Measurements from ENCODE around the gene PANX1. TPM values are rescaled to one million over a fixed set of nuclear protein-coding genes. Genes with fewer than 3 reads are reported as not detected.

Gene PANX1
- total RNA-seq, 1 experiment from 2014 or later = 21.9 TPM

DNA sequence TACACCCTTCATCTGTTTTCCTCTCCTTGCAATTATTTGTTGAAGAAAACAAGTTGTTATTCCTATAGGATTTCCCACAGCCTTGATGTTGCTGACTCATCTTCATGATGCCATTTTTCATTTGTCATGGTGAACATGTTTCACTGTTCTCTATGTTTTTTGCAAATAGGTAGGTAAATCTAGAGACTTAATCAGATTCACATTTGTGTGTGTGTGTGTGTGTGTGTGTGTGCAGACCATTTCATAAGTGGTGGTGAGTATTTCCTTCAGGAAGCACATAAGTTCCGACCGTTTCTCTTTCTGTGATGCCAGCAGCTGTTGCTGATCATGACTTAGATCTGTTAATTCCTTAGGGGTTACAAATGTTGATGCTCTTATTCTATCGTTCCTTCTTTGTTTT is 95.4 kb downstream of the PANX1 start:
- no peak overlapping the region for H3K27ac ChIP-seq (ENCODE audit: low read depth, low read length)
- ATAC-seq (no peak), DNase-seq (ENCODE audit: low read depth, low spot score) (no peak)
- H3K79me2 ChIP-seq (ENCODE audit: insufficient read depth, low read length) = no peaks in the 10 kb centered on the region
- H4K20me1 ChIP-seq (ENCODE audit: insufficient read depth) = no peaks in the 10 kb centered on the region
- no peak overlapping the region for H2AFZ ChIP-seq (ENCODE audit: low read depth, low read length, poor library complexity, severe bottlenecking)
- H3K4me3 ChIP-seq (replicated peaks in 1 of 2; ENCODE audit: low read depth in 1 of 2, low read length in 2 of 2) = no peak overlapping the region
- intact Hi-C loops (cut with micrococcal nuclease) = no loop called here
- no peak overlapping the region for H3K9ac ChIP-seq (ENCODE audit: low read length)
- H3K4me1 ChIP-seq (ENCODE audit: control insufficient read depth in 1 of 2, insufficient read depth in 2 of 2, low read length in 2 of 2) = no peaks in the 10 kb centered on the region
- ChIA-PET POLR2A (no interaction called here), CTCF (no interaction called here), RAD21 (ENCODE audit: low non-redundant PET in 1 of 2, low total read pairs in 2 of 2, uncharacterized antibody in 2 of 2, unreplicated experiment in 2 of 2) (no interaction called here)
- H3K36me3 ChIP-seq (ENCODE audit: control insufficient read depth in 1 of 2, insufficient read depth in 2 of 2, low read length in 2 of 2) = no peaks in the 10 kb centered on the region
- no TSS peak for BruUV-seq (replicated peaks)
- H3K4me2 ChIP-seq (ENCODE audit: low read length) = no peak overlapping the region
- H3K27me3 ChIP-seq (ENCODE audit: insufficient read depth, low read length) = no peaks in the 10 kb centered on the region
- no peaks in the 10 kb centered on the region for H3K9me2 ChIP-seq (ENCODE audit: insufficient read depth)
- peaks cover 0 to 2% of the 10 kb centered on the region in 2 experiments; a peak in 2 of 4 replicates for H3K9me3 ChIP-seq (ENCODE audit: control insufficient read depth in 1 of 2, insufficient read depth in 1 of 2, low read depth in 1 of 2, low read length in 2 of 2)
- TF ChIP-seq FOSL1 (IDR thresholded peaks at IDR 0.05; ENCODE audit: low read depth) = no peak
- TF ChIP-seq, protein P1, sequence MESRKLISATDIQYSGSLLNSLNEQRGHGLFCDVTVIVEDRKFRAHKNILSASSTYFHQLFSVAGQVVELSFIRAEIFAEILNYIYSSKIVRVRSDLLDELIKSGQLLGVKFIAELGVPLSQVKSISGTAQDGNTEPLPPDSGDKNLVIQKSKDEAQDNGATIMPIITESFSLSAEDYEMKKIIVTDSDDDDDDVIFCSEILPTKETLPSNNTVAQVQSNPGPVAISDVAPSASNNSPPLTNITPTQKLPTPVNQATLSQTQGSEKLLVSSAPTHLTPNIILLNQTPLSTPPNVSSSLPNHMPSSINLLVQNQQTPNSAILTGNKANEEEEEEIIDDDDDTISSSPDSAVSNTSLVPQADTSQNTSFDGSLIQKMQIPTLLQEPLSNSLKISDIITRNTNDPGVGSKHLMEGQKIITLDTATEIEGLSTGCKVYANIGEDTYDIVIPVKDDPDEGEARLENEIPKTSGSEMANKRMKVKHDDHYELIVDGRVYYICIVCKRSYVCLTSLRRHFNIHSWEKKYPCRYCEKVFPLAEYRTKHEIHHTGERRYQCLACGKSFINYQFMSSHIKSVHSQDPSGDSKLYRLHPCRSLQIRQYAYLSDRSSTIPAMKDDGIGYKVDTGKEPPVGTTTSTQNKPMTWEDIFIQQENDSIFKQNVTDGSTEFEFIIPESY (IDR thresholded peaks at IDR 0.05; ENCODE audit: extremely low read depth, insufficient replicate concordance, low read length) = no peak
- no peak for TF ChIP-seq CBX3 (IDR thresholded peaks at IDR 0.05; ENCODE audit: low read depth)
- TF ChIP-seq SIN3A (IDR thresholded peaks at IDR 0.05; ENCODE audit: low read depth) = no peak
- no peak for TF ChIP-seq CEBPB (IDR thresholded peaks at IDR 0.05; ENCODE audit: low read depth)
- TF ChIP-seq, protein P2, sequence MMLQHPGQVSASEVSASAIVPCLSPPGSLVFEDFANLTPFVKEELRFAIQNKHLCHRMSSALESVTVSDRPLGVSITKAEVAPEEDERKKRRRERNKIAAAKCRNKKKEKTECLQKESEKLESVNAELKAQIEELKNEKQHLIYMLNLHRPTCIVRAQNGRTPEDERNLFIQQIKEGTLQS (IDR thresholded peaks at IDR 0.05) = no peak
- no peak for TF ChIP-seq POLR2AphosphoS5 (IDR thresholded peaks at IDR 0.05; ENCODE audit: low read depth, low read length)
- TF ChIP-seq, protein P3, sequence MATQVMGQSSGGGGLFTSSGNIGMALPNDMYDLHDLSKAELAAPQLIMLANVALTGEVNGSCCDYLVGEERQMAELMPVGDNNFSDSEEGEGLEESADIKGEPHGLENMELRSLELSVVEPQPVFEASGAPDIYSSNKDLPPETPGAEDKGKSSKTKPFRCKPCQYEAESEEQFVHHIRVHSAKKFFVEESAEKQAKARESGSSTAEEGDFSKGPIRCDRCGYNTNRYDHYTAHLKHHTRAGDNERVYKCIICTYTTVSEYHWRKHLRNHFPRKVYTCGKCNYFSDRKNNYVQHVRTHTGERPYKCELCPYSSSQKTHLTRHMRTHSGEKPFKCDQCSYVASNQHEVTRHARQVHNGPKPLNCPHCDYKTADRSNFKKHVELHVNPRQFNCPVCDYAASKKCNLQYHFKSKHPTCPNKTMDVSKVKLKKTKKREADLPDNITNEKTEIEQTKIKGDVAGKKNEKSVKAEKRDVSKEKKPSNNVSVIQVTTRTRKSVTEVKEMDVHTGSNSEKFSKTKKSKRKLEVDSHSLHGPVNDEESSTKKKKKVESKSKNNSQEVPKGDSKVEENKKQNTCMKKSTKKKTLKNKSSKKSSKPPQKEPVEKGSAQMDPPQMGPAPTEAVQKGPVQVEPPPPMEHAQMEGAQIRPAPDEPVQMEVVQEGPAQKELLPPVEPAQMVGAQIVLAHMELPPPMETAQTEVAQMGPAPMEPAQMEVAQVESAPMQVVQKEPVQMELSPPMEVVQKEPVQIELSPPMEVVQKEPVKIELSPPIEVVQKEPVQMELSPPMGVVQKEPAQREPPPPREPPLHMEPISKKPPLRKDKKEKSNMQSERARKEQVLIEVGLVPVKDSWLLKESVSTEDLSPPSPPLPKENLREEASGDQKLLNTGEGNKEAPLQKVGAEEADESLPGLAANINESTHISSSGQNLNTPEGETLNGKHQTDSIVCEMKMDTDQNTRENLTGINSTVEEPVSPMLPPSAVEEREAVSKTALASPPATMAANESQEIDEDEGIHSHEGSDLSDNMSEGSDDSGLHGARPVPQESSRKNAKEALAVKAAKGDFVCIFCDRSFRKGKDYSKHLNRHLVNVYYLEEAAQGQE (IDR thresholded peaks at IDR 0.05; ENCODE audit: low read depth) = no peak
- TF ChIP-seq, protein P4, sequence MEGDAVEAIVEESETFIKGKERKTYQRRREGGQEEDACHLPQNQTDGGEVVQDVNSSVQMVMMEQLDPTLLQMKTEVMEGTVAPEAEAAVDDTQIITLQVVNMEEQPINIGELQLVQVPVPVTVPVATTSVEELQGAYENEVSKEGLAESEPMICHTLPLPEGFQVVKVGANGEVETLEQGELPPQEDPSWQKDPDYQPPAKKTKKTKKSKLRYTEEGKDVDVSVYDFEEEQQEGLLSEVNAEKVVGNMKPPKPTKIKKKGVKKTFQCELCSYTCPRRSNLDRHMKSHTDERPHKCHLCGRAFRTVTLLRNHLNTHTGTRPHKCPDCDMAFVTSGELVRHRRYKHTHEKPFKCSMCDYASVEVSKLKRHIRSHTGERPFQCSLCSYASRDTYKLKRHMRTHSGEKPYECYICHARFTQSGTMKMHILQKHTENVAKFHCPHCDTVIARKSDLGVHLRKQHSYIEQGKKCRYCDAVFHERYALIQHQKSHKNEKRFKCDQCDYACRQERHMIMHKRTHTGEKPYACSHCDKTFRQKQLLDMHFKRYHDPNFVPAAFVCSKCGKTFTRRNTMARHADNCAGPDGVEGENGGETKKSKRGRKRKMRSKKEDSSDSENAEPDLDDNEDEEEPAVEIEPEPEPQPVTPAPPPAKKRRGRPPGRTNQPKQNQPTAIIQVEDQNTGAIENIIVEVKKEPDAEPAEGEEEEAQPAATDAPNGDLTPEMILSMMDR (IDR thresholded peaks at IDR 0.05 in 2 of 3, conservative IDR thresholded peaks at IDR 0.05 in 1 of 3; ENCODE audit: borderline replicate concordance in 1 of 3, insufficient read depth in 1 of 3, low read depth in 2 of 3, low read length in 2 of 3) = no peak
- TF ChIP-seq RAD21 (IDR thresholded peaks at IDR 0.05; ENCODE audit: low read depth) = no peak
- no peak for TF ChIP-seq ZFX (IDR thresholded peaks at IDR 0.05)
- no peak for TF ChIP-seq SRF (IDR thresholded peaks at IDR 0.05; ENCODE audit: low read depth)
- TF ChIP-seq JUND (IDR thresholded peaks at IDR 0.05) = no peak

Data from HCT116 (cell line).